Body of pancreas (tissue), 4 donors: ENCODE results near the gene SSTR1. TPM values are rescaled to one million over a fixed set of nuclear protein-coding genes. Genes with fewer than 3 reads are reported as not detected.

Experiments
- ATAC-seq: fragments of 150-250 bp; one replicate; pipeline ENCODE4 v1.9.1; 2016
- DNase-seq, 4 donors: peaks; one replicate each; pipeline ENCODE4 v3.0.0-alpha.2; 2019
- H3K27ac ChIP-seq, 4 donors: fragments of 200-600 bp; sonication (generic); 1 replicate in 3 of 4; 2 replicates in 1 of 4; pipeline versions ENCODE4 v1.5.1 to v1.6.1; 2016 to 2019; ENCODE audit warnings: mild to moderate bottlenecking in 1 of 4, mixed read lengths in 1 of 4, moderate library complexity in 1 of 4
- H3K27me3 ChIP-seq, 2 donors: fragments of 200-600 bp; sonication (generic); one replicate each; pipeline ENCODE4 v1.6.0; 2016; ENCODE audit warnings: mild to moderate bottlenecking in 1 of 2
- H3K36me3 ChIP-seq, 2 donors: fragments of 200-600 bp; sonication (generic); replicated peaks in 1 of 2; 2 replicates each; pipeline ENCODE4 v1.5.1; 2016; ENCODE audit warnings: low read depth in 2 of 2; ENCODE audit not compliant: insufficient read depth in 1 of 2
- H3K4me1 ChIP-seq: fragments of 200-600 bp; sonication (generic); one replicate; pipeline ENCODE4 v1.6.0; 2016
- H3K4me3 ChIP-seq, 2 donors: fragments of 200-600 bp; sonication (generic); 1 replicate in 1 of 2; 2 replicates in 1 of 2; pipeline ENCODE4 v1.5.1; 2016 to 2019
- H3K9me3 ChIP-seq, 3 donors: fragments of 200-600 bp; sonication (generic); 1 replicate in 2 of 3; 2 replicates in 1 of 3; pipeline ENCODE4 v1.5.1; 2016
- CTCF ChIP-seq, 7 experiments: fragments of 450-650 bp in 4 of 7; fragments of 200-600 bp in 3 of 7; sonication (generic) in 3 of 7; IDR thresholded peaks; one replicate each; pipeline ENCODE4 v1.5.1; 2016 to 2019; ENCODE audit warnings: antibody characterized with exemption in 7 of 7
- POLR2A ChIP-seq, 3 donors: fragments of 450-650 bp; IDR thresholded peaks; one replicate each; pipeline ENCODE4 v1.6.1; 2016; ENCODE audit warnings: antibody characterized with exemption in 3 of 3, mild to moderate bottlenecking in 2 of 3
- WGBS, 2 donors: methylation state at CpG; one replicate each; pipeline ENCODE4 v1.1.5; 2017; 5-methylcytosine and 5-hydroxymethylcytosine counted together
- intact Hi-C: fragments of 100-400 bp; cut with DNase I; formaldehyde crosslinking; loops from one replicate; pipeline ENCODE4 v1.15.1; 2023
- total RNA-seq, 2 donors: library from RNA; depleted of rRNA; stranded (reverse); fragments of >200 nt; gene quantifications; one replicate each; pipeline ENCODE4 v1.1.0, GENCODE V29; 2016

The SSTR1 gene
- total RNA-seq, 2 donors from 2014 or later = 1.3 to 5.3 TPM

- no peak overlapping the region for H3K27ac ChIP-seq
- no peak for ATAC-seq
- DNase-seq = peak in 1 of 4 donors; percentile 8
- intact Hi-C loops = no loop called here
- 51 to 58% methylated on average over 5 of the region's 5 CpGs for WGBS, 2 donors
- no peaks in the 10 kb centered on the region for H3K27me3 ChIP-seq
- H3K4me3 ChIP-seq = no peak overlapping the region
- TF ChIP-seq POLR2A (IDR thresholded peaks at IDR 0.05) (no peak), CTCF (IDR thresholded peaks at IDR 0.05) (no peak)
- H3K9me3 ChIP-seq = no peaks in the 10 kb centered on the region
- no peaks in the 10 kb centered on the region for H3K36me3 ChIP-seq
- peaks cover 9% of the 10 kb centered on the region for H3K4me1 ChIP-seq
Measured at GRCh38 chr14:38256533-38256840, 48.8 kb downstream of the SSTR1 start.

DNA sequence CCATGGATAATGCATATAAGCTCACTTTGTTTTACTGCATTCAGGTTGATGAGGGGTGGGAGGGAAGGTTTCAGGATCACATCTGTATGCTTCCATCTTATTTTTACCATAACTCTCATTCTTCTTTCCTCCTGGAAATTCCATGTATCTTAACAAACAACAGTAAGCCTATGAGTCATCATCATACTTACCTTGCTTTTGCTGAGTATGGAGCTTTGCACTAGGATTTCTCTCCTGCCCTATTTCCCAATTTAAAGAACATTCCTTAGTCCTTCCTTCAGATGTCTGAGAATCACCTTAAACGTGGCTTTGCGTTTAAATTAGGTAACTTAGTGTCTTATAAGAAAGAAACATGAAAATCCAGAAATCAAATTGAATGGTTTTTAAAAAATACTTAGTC, 49.8 kb downstream of the SSTR1 start:
- ATAC-seq (no peak), DNase-seq (no peak)
- 66 to 77% methylated on average over 2 of the region's 2 CpGs for WGBS, 2 donors
- no peak overlapping the region for H3K4me3 ChIP-seq
- no peaks in the 10 kb centered on the region for H3K36me3 ChIP-seq
- no peak overlapping the region for H3K27ac ChIP-seq
- H3K9me3 ChIP-seq = no peaks in the 10 kb centered on the region
- H3K4me1 ChIP-seq = peaks cover 9% of the 10 kb centered on the region
- intact Hi-C loops = no loop called here
- no peak for TF ChIP-seq CTCF (IDR thresholded peaks at IDR 0.05)
- no peak for TF ChIP-seq POLR2A (IDR thresholded peaks at IDR 0.05)
- no peaks in the 10 kb centered on the region for H3K27me3 ChIP-seq

DNA sequence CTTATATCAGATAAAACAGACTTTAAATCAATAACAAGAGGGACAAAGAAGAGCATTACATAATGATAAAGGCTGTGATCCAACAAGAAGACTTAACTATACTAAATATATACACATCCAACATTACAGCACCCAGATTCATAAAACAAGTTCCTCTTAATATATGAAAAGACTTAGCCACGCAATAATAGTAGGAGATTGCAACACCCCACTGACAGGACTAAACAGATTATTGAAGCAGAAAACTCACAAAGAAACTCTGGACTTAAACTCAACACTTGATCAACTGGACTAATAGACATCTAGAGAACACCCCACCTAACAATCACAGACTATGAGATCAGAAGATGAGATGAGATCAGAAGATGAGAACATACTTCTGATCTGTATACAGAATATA, 53.9 kb downstream of the SSTR1 start:
- no peak overlapping the region for H3K27ac ChIP-seq
- DNase-seq = no peak
- H3K4me1 ChIP-seq = no peaks in the 10 kb centered on the region
- TF ChIP-seq CTCF (IDR thresholded peaks at IDR 0.05) (no peak), POLR2A (IDR thresholded peaks at IDR 0.05) (no peak)
- no peaks in the 10 kb centered on the region for H3K9me3 ChIP-seq
- ATAC-seq = no peak
- WGBS, 2 donors = 65 to 69% methylated on average over 1 of the region's 1 CpG
- H3K36me3 ChIP-seq = no peaks in the 10 kb centered on the region
- intact Hi-C loops = no loop called here
- H3K27me3 ChIP-seq = no peaks in the 10 kb centered on the region
- H3K4me3 ChIP-seq = no peak overlapping the region

Other genes with a start within 250 kb of the SSTR1 start
- gene CLEC14A, start 48.2 kb downstream of the SSTR1 start, total RNA-seq = 10 to 100 TPM in 1 of 2 donors, 1 to 10 TPM in 1; 9.9 to 16.8 TPM